OCI-M1 (cell line): ENCODE results near the gene ERO1A.

ENCODE experiments used
- DNase-seq: peaks from one replicate; lab custom pipeline; 2025; lab: John Stamatoyannopoulos, UW

ERO1A gene

GRCh38 chr14:52602131-52602530 is 93.2 kb downstream of the ERO1A start:
- DNase-seq, result peak; percentile 22

GRCh38 chr14:52599974-52600373 is 95.4 kb downstream of the ERO1A start:
- no peak for DNase-seq

- no peak for DNase-seq
Observed at GRCh38 chr14:52598568-52598967, 96.8 kb downstream of the ERO1A start.

GRCh38 chr14:52596861-52597260 is 98.5 kb downstream of the ERO1A start:
- no peak for DNase-seq

GRCh38 chr14:52596320-52596719 is 99.0 kb downstream of the ERO1A start:
- DNase-seq, result no peak

GRCh38 chr14:52590318-52590717 is 105.0 kb downstream of the ERO1A start:
- DNase-seq, result no peak
